ENCODE results near the gene ADAMTS12.

DNA sequence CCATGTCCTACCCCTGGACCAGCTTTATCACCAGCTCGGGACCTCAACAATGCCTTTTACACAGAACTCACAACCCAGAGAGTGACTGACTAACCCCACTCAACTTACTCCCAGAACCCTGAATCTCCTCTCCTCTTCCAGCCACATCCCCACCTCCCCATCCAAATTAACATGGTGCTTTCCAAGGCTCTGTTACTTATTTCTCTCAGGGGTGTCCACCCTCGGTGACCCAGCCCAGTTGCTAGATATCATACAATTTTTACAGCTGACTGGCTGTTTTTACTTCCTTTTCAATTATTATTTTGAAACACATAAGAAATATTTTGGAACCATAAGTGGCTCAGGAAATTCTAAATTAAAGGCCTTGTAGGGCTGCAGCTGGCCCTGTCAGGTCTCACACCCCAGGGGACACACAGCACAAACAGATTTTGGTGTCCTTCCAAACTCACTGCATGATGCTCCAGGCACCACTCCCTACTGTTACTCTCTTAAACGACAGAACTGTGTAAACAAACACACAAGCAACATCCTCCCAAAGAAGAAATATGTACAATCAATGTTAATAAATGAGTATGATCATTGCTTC lies 180.6 kb downstream of the ADAMTS12 start:
- TF ChIP-seq SIN3A (IDR thresholded peaks at IDR 0.05; ENCODE audit: borderline replicate concordance, insufficient read depth, low read length) = no peak
- TF ChIP-seq, protein P1, sequence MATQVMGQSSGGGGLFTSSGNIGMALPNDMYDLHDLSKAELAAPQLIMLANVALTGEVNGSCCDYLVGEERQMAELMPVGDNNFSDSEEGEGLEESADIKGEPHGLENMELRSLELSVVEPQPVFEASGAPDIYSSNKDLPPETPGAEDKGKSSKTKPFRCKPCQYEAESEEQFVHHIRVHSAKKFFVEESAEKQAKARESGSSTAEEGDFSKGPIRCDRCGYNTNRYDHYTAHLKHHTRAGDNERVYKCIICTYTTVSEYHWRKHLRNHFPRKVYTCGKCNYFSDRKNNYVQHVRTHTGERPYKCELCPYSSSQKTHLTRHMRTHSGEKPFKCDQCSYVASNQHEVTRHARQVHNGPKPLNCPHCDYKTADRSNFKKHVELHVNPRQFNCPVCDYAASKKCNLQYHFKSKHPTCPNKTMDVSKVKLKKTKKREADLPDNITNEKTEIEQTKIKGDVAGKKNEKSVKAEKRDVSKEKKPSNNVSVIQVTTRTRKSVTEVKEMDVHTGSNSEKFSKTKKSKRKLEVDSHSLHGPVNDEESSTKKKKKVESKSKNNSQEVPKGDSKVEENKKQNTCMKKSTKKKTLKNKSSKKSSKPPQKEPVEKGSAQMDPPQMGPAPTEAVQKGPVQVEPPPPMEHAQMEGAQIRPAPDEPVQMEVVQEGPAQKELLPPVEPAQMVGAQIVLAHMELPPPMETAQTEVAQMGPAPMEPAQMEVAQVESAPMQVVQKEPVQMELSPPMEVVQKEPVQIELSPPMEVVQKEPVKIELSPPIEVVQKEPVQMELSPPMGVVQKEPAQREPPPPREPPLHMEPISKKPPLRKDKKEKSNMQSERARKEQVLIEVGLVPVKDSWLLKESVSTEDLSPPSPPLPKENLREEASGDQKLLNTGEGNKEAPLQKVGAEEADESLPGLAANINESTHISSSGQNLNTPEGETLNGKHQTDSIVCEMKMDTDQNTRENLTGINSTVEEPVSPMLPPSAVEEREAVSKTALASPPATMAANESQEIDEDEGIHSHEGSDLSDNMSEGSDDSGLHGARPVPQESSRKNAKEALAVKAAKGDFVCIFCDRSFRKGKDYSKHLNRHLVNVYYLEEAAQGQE (IDR thresholded peaks at IDR 0.05; ENCODE audit: insufficient read depth in 1 of 2, low read depth in 2 of 2, low read length in 2 of 2) = no peak
- TF ChIP-seq POLR2AphosphoS5 (IDR thresholded peaks at IDR 0.05; ENCODE audit: low read depth, low read length) = no peak
- TF ChIP-seq TAF1 (IDR thresholded peaks at IDR 0.05; ENCODE audit: borderline replicate concordance, insufficient read depth, low read length) = no peak
- no peak for TF ChIP-seq FOXP2 (optimal IDR thresholded peaks at IDR 0.05; ENCODE audit: borderline replicate concordance, extremely low read depth, extremely low read length, insufficient read depth)

All from PFSK-1 (cell line).